GM12873 (cell line): ENCODE data around the gene CENPB.

Experiments used
- TF ChIP-seq, protein P1 (sequence below): IDR thresholded peaks from 2 replicates; pipeline ENCODE4 v1.5.1; 2012; ENCODE audit warnings: low read depth, mild to moderate bottlenecking, moderate library complexity, low read length, control low read depth; ENCODE audit not compliant: insufficient read depth; ENCODE audit errors: missing control alignments

Gene CENPB

DNA sequence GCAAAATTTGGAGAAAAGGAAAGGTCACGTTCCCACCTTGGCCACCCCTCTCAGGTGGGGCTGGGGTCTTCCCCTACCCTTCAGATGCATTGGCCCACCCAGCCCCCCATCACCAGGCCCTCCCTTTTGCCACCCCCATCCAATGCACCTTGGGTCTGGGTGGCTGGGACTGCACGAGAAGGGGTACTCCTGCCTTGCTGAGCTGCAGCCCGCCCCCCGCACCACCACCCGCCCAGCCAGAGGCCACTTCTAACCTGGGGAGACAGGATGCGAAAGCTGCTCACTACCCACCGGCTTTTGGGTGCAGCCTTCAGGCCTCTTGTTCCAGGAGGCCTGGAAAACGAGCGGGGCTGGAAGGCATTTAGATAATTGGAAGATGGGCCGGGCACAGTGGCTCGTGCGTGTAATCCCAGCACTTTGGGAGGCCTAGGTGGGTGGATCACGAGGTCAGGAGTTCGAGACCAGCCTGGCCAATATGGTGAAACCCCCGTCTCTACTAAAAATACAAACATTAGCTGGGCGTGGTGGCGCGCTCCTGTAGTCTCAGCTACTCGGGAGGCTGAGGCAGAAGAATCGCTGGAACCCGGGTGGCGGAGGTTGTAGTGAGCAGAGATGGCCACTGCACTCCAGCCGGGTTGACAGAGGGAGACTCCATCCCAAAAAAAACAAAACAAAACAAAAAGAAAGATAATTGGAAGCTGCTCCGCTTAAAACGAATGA is 8.3 kb upstream of the CENPB start:
- TF ChIP-seq, protein P1, sequence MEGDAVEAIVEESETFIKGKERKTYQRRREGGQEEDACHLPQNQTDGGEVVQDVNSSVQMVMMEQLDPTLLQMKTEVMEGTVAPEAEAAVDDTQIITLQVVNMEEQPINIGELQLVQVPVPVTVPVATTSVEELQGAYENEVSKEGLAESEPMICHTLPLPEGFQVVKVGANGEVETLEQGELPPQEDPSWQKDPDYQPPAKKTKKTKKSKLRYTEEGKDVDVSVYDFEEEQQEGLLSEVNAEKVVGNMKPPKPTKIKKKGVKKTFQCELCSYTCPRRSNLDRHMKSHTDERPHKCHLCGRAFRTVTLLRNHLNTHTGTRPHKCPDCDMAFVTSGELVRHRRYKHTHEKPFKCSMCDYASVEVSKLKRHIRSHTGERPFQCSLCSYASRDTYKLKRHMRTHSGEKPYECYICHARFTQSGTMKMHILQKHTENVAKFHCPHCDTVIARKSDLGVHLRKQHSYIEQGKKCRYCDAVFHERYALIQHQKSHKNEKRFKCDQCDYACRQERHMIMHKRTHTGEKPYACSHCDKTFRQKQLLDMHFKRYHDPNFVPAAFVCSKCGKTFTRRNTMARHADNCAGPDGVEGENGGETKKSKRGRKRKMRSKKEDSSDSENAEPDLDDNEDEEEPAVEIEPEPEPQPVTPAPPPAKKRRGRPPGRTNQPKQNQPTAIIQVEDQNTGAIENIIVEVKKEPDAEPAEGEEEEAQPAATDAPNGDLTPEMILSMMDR: no peak

DNA sequence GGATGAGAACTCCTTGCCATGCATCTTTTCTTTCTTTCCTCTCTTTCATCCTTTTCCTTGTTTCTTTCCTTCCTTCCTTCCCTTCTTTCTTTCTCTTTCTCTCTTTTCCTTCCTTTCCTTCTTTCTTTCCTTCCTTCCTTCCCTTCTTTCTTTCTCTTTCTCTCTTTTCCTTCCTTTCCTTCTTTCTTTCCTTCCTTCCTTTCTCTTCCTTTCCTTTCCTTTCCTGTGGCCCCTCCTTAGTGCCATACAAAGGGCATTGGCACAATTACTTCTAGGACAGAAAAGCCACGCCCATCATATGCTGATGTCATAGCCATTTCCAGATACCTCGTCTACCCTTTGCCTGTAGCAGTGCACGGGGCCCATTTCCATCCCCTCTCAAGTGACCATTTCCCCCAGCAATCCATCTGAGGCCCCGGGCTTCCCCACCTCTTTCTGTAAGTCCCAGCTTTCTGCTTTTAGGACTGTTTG is 2.2 kb upstream of the CENPB start:
- TF ChIP-seq, protein P1: no peak

DNA sequence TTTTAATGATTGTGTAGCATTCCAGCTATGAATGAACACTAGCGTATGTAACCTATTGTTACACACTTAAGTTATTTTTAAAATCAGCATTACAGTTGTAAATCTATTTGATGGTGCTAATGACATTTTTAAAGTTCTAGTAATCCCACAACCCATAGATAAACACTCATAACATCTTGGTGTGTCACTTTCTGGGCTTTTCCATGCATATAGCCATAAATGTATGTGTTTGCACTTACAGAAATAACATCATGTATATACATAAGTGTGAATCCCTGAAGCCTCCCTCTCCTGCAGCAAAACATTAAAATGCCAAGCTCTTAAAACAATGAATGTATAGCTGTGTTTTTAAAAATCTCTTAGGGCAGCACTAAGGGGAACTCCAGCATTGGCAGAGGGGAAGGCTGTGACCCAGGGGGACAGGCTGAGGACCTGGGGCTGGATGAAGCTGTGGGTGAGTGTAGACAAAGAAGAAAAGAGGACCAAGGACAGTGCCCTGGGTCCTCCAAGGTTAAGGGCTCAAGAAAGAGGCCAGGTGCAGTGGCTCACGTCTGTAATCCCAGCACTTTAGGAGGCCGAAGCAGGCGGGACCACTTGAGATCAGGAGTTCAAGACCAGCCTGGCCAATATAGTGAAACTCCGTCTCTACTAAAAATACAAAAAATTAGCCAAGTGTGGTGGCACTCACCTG is 929 bp upstream of the CENPB start:
- TF ChIP-seq, protein P1: no peak

DNA sequence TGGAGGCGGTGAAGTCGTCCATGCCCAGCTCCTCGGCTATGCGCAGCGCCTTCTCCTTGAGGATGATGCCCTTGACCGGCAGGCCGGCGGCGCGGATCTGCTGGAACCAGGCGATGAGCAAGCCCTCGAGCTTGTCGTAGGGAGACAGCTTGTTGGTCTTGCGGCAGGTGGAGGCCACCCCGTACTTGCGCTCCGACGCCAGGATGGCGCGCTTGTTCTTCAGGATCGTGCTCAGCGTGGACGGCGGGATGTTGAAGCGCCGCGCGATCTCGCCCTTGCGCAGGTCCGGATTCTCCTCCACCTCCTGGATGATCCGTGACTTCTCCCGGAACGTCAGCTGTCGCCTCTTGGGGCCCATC is 435 bp downstream of the CENPB start:
- TF ChIP-seq, protein P1: no peak

DNA sequence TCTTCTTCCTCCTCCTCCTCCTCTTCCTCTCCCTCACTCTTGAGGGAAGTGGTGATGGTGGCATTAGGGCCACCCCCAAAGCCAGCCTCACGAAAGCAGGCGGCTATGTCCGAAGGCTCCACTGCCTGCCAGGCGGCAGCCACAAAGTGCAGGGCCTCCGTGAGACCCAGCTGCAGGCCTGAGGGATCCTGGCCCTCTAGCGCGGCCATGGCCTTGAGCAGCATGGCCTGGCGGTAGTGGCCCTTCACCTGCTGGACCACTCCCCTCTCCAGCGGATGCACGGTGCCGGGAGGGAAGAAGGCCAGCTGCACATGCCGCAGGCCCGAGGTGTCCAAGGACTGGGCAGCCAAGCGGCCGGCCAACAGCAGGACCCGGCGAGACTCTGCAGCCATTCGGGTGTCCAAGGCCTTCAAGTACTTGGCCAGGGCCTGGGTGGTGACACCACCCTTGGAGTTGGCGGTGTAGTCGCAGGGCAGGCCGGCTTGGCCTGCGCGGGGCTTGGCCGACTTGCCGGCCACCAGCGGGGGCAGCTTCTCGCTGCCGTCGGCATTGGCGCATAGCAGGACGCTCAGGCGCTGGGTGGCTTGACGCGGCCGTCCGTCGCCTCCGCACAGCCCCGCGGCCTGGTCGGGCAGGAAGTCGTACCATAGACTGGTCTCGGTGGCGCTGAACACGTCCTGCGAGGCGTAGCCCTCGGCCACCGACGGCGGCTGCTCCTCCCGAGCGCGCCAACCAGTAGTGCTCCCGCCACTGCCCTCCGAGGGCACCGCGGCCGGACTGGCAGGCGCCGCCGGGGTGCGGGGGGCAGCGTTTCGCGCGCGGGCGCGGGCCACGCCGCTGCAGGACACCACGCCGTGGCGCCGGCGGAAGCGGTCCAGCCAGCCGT is 1.1 kb downstream of the CENPB start:
- TF ChIP-seq, protein P1: no peak

DNA sequence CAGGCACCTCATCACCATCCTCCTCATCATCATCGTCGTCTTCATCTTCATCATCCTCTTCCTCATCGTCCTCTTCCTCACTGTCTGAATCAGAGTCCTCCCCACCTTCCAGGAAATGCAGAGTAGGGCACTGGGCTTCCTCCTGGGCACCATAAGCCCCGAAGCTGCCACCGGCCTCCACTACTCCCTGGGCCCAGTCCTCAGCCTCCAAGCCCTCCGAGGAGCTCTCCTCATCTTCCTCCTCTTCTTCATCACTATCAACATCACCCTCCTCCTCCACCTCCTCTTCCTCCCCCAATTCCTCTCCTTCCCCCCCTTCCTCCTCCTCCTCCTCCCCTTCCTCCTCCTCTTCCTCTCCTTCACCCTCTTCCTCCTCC is 1.7 kb downstream of the CENPB start:
- TF ChIP-seq, protein P1: no peak
